Measurements from ENCODE around the gene THADA.

Gene THADA

GRCh38 chr2:43331422-43331821, 264.4 kb downstream of the THADA start:
- no peak overlapping the region for H3K4me3 ChIP-seq (ENCODE audit: low read depth, low read length)
- no peak for TF ChIP-seq CTCF (conservative IDR thresholded peaks at IDR 0.05; ENCODE audit: low read depth, low read length)
- DNase-seq (ENCODE audit: low read depth): peak; percentile 72

- no peak for DNase-seq (ENCODE audit: low read depth)
- no peak overlapping the region for H3K4me3 ChIP-seq (ENCODE audit: low read depth, low read length)
- no peak for TF ChIP-seq CTCF (conservative IDR thresholded peaks at IDR 0.05; ENCODE audit: low read depth, low read length)
These were observed 266.2 kb downstream of the THADA start for GRCh38 chr2:43329637-43330036.

GRCh38 chr2:43328832-43329231, 267.0 kb downstream of the THADA start:
- TF ChIP-seq CTCF (conservative IDR thresholded peaks at IDR 0.05; ENCODE audit: low read depth, low read length): no peak
- no peak overlapping the region for H3K4me3 ChIP-seq (ENCODE audit: low read depth, low read length)
- DNase-seq (ENCODE audit: low read depth): no peak

GRCh38 chr2:43328133-43328532, 267.7 kb downstream of the THADA start:
- TF ChIP-seq CTCF (conservative IDR thresholded peaks at IDR 0.05; ENCODE audit: low read depth, low read length): no peak
- DNase-seq (ENCODE audit: low read depth): no peak
- H3K4me3 ChIP-seq (ENCODE audit: low read depth, low read length): no peak overlapping the region

GRCh38 chr2:43327119-43327518, 268.7 kb downstream of the THADA start:
- TF ChIP-seq CTCF (conservative IDR thresholded peaks at IDR 0.05; ENCODE audit: low read depth, low read length): no peak
- H3K4me3 ChIP-seq (ENCODE audit: low read depth, low read length): no peak overlapping the region
- no peak for DNase-seq (ENCODE audit: low read depth)

GRCh38 chr2:43326101-43326825, 269.6 kb downstream of the THADA start:
- H3K4me3 ChIP-seq (ENCODE audit: low read depth, low read length): no peak overlapping the region
- no peak for TF ChIP-seq CTCF (conservative IDR thresholded peaks at IDR 0.05; ENCODE audit: low read depth, low read length)
- DNase-seq (ENCODE audit: low read depth): no peak
